Epithelial cell of esophagus (primary cell): ENCODE results near the gene AAR2.

Source experiments
- DNase-seq: peaks from one replicate; pipeline ENCODE4 v3.0.0; 2010; ENCODE audit warnings: low read depth
- H3K4me3 ChIP-seq: 2 replicates; pipeline ENCODE4 v1.5.1; 2011; ENCODE audit warnings: mild to moderate bottlenecking, low read length, control low read depth
- TF ChIP-seq, protein P1 (sequence below): IDR thresholded peaks from 2 replicates; pipeline ENCODE4 v1.5.1; 2011; ENCODE audit warnings: low read depth, mild to moderate bottlenecking, low read length, control low read depth, inconsistent platforms; ENCODE audit not compliant: insufficient read depth; ENCODE audit errors: missing control alignments

Gene AAR2

DNA sequence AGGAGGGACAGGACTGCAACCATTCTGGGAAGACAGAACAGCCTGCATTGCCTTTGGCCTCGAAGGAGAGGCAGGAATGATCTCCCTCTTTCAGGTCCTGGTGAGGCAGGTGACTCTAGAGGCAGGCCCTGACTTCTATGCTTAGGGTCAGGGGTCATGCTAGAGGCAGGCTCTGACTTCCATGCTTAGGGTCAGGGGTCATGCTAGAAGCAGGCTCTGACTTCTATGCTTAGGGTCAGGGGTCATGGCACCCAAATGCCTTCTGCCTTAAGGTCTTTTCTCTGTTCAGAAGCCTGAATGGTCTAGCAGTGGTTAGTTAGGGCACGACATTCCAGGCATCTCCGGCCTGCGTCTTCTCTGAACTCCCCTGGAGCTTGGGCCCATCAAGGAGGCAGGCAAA lies 35.1 kb upstream of the AAR2 start:
- no peak overlapping the region for H3K4me3 ChIP-seq
- TF ChIP-seq, protein P1, sequence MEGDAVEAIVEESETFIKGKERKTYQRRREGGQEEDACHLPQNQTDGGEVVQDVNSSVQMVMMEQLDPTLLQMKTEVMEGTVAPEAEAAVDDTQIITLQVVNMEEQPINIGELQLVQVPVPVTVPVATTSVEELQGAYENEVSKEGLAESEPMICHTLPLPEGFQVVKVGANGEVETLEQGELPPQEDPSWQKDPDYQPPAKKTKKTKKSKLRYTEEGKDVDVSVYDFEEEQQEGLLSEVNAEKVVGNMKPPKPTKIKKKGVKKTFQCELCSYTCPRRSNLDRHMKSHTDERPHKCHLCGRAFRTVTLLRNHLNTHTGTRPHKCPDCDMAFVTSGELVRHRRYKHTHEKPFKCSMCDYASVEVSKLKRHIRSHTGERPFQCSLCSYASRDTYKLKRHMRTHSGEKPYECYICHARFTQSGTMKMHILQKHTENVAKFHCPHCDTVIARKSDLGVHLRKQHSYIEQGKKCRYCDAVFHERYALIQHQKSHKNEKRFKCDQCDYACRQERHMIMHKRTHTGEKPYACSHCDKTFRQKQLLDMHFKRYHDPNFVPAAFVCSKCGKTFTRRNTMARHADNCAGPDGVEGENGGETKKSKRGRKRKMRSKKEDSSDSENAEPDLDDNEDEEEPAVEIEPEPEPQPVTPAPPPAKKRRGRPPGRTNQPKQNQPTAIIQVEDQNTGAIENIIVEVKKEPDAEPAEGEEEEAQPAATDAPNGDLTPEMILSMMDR = no peak
- DNase-seq = no peak

DNA sequence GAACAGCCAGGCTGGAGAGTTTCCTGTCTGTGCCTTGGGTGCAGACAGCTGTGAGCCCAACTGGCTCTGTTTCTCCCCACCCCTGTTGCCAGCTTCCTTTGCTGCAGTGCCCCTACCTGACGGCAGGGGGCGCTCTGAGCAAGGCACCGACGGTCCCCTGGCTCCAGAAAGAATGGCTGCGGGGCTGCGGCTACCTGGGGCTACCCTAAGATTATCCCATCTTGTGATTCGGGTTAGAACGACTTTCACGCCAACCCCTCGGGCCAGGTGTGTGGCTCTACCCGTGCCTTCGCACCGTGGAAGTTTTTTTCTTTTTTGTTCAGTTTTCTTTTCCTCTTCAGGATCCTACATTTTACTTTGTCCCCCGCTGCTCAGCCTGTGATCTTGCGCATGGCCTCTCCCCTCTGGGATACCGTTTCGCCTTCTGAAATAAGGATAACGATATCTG lies 33.4 kb upstream of the AAR2 start:
- H3K4me3 ChIP-seq = no peak overlapping the region
- TF ChIP-seq, protein P1 = peak; percentile 98
- DNase-seq = peak; percentile 49

DNA sequence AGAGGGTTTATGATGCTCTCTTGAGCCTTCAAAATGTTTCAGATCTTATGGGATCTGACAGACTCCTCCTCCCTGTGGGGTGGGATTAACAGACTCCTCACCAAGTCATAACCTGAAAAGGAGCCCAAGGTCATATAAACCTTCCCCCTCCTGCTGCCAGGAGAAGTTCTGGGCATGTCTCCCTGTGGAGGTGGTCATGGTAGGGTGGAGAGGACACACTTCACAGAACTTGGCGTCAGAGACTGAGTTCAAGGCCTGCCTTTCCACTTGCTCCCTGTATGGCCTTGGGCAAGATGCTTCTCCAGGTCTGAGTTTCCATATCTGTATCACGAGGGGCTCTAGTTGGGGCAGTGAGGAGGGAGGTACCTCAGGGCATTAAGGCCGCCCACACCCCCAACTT lies 32.4 kb upstream of the AAR2 start:
- no peak for DNase-seq
- no peak overlapping the region for H3K4me3 ChIP-seq
- TF ChIP-seq, protein P1 = no peak

DNA sequence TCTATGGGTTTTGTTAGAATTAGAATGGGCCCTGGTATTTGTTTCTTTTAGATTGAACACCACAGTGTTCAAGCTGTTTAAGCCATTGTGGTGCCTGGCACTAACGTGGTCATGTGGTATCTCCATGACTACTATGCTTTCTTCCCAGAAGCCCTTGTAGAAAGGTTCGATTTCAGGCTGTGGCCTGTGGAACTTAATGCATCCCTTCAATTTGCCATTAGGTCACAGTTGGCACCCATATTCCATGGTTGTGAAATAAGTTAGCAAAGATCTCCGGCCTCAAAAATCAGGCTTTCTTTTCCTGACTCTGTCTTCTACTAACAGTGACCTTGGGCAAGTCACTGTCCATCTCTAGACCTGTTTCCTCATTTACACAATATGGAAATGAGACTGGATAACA lies 31.3 kb upstream of the AAR2 start:
- no peak overlapping the region for H3K4me3 ChIP-seq
- TF ChIP-seq, protein P1 = no peak
- no peak for DNase-seq

DNA sequence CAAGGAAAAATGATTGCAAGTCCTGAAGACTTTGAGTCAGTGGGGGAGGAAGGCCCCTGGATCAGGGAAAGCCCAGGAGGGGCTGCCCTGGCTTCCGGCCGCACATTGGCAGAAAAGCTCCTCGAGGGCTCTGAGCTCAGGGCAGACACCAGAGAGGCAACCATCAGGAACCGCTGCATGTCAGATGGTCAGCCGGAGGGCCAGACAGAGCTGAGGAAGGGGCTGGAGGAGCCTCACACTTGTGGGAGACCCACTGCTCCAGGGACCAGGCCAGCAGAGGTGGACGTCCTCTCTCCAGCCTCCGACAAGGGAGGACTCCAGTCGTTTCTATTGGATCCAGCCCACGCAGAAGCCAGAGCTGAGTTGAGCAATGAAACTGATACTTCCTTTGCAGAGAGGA lies 30.2 kb upstream of the AAR2 start:
- TF ChIP-seq, protein P1 = no peak
- no peak for DNase-seq
- H3K4me3 ChIP-seq = no peak overlapping the region

DNA sequence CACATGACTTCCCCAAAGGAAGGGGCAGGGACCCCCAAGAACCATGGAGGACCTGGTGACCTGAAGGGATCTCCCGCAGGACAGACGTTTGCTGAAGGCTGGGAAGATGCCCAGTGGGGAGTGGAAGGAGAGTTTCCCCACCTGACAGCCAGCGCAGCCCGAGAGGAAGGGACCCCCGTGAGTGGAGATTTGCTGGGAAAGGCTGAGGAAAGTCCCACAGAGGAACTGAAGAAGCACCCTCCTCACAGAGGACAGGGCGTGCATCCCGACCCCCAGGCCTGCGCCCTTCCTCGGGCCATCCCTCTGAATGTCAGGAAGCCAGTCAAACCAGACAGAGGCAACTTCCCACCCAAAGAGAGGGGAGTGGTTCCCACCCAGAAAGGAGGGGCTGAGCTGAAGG lies 29.6 kb upstream of the AAR2 start:
- no peak overlapping the region for H3K4me3 ChIP-seq
- TF ChIP-seq, protein P1 = no peak
- no peak for DNase-seq

DNA sequence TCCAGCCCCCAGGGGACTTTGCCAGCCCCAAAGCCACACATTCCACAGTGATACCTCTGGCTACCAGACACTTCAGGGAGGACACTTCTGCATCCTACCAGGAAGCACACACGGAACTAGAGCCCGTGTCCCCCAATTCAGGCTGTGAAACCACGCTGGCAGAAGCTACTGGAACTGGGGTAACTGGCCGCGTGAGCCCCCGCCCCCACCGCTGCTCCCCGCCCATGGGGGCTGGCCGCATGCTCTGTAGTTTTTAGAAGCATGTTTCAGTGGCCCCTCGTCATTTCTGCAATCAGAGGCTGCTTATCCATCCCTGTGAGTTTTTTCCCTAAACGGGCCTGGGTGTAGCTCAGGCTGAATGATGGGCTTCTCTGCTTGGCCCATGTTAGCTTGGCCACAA lies 28.7 kb upstream of the AAR2 start:
- no peak for DNase-seq
- TF ChIP-seq, protein P1 = no peak
- H3K4me3 ChIP-seq = no peak overlapping the region
